ENCODE measurements around the gene PXK.

- TF ChIP-seq EZH2 (IDR thresholded peaks at IDR 0.05; ENCODE audit: low read depth): no peak
- TF ChIP-seq CTCF (conservative IDR thresholded peaks at IDR 0.05): no peak
Observed at GRCh38 chr3:58370407-58370806, 37.7 kb downstream of the PXK start.
